Keratinocyte (primary cell): ENCODE data around the gene IL21R. TPM values are rescaled to one million over a fixed set of nuclear protein-coding genes. Genes with fewer than 3 reads are reported as not detected.

Source experiments
- DNase-seq: peaks from one replicate; pipeline ENCODE4 v3.0.0-alpha.2; 2011; ENCODE audit warnings: low read depth, missing footprints, low spot score
- FAIRE-seq: peaks from 2 replicates; lab custom pipeline; 2011; peaks lifted over from hg19 to GRCh38; lab: Jason Lieb, UNC
- H2AFZ ChIP-seq: 2 replicates; pipeline ENCODE4 v1.6.0; 2012; ENCODE audit warnings: low read length, control low read depth, inconsistent platforms; ENCODE audit not compliant: control insufficient read depth
- H3K27ac ChIP-seq: 2 replicates; pipeline ENCODE4 v1.5.1; 2011; ENCODE audit warnings: low read length; ENCODE audit not compliant: control insufficient read depth, insufficient read depth
- H3K27me3 ChIP-seq: 3 replicates; pipeline ENCODE4 v1.6.0; 2011; ENCODE audit warnings: low read length; ENCODE audit not compliant: control insufficient read depth, insufficient read depth; ENCODE audit errors: extremely low read depth
- H3K36me3 ChIP-seq, 2 experiments: 2 replicates in 1 of 2; 3 replicates in 1 of 2; pipeline ENCODE4 v1.5.1; 2011; ENCODE audit warnings: low read length in 2 of 2, mild to moderate bottlenecking in 1 of 2; ENCODE audit not compliant: control insufficient read depth in 2 of 2, insufficient read depth in 2 of 2; ENCODE audit errors: extremely low read depth in 1 of 2
- H3K4me1 ChIP-seq: 3 replicates; pipeline ENCODE4 v1.5.1; 2011; ENCODE audit warnings: low read length; ENCODE audit not compliant: control insufficient read depth, insufficient read depth; ENCODE audit errors: extremely low read depth
- H3K4me2 ChIP-seq: 3 replicates; pipeline ENCODE4 v1.6.0; 2011; ENCODE audit warnings: low read depth, low read length; ENCODE audit not compliant: control insufficient read depth, insufficient read depth; ENCODE audit errors: extremely low read depth
- H3K4me3 ChIP-seq, 3 experiments: fragments of 200-600 bp in 1 of 3; sonication (generic) in 1 of 3; 2 replicates in 2 of 3; 3 replicates in 1 of 3; pipeline ENCODE4 v1.5.1; 2011 to 2016; ENCODE audit warnings: low read length in 3 of 3, mild to moderate bottlenecking in 3 of 3, control low read depth in 2 of 3, inconsistent platforms in 1 of 3, low read depth in 1 of 3, mixed read lengths in 1 of 3, mixed run types in 1 of 3, moderate library complexity in 1 of 3; ENCODE audit not compliant: control insufficient read depth in 2 of 3, insufficient read depth in 2 of 3; ENCODE audit errors: extremely low read depth in 1 of 3
- H3K79me2 ChIP-seq: 2 replicates; pipeline ENCODE4 v1.6.0; 2012; ENCODE audit warnings: low read length; ENCODE audit not compliant: control insufficient read depth, insufficient read depth
- H3K9ac ChIP-seq: 3 replicates; pipeline ENCODE4 v1.6.0; 2011; ENCODE audit warnings: low read length; ENCODE audit not compliant: control insufficient read depth, insufficient read depth; ENCODE audit errors: extremely low read depth
- H3K9me1 ChIP-seq: 3 replicates; pipeline ENCODE4 v1.6.0; 2011; ENCODE audit warnings: low read length; ENCODE audit not compliant: control insufficient read depth, insufficient read depth; ENCODE audit errors: extremely low read depth
- H3K9me3 ChIP-seq: 2 replicates; pipeline ENCODE4 v1.5.1; 2012; ENCODE audit warnings: low read depth, low read length; ENCODE audit not compliant: control insufficient read depth
- H4K20me1 ChIP-seq: 3 replicates; pipeline ENCODE4 v1.6.0; 2011; ENCODE audit warnings: low read length; ENCODE audit not compliant: control insufficient read depth, insufficient read depth; ENCODE audit errors: extremely low read depth
- CTCF ChIP-seq, 3 experiments: IDR thresholded peaks in 1 of 3; conservative IDR thresholded peaks in 1 of 3; optimal IDR thresholded peaks in 1 of 3; 2 replicates in 2 of 3; 3 replicates in 1 of 3; pipeline versions ENCODE3 to v1.5.1; 2011; ENCODE audit warnings: low read length in 3 of 3, mild to moderate bottlenecking in 3 of 3, moderate library complexity in 2 of 3, control low read depth in 1 of 3, inconsistent platforms in 1 of 3; ENCODE audit not compliant: insufficient read depth in 2 of 3; ENCODE audit errors: extremely low read depth in 1 of 3
- EZH2 ChIP-seq: IDR thresholded peaks from one replicate; pipeline ENCODE4 v1.6.1; 2012; ENCODE audit warnings: inconsistent platforms, mild to moderate bottlenecking, low read length, moderate library complexity
- dilution Hi-C: fragments of 300-500 bp; cut with MboI; formaldehyde crosslinking; loops from one replicate; pipeline ENCODE4 v1.7.0; 2020; ENCODE audit warnings: low sequenced_read_pairs; ENCODE audit not compliant: extremely low pct_ligation_motif_present
- polyA plus RNA-seq, 5 experiments: library from polyadenylated mRNA; depleted of rRNA in 3 of 5; stranded (reverse) in 3 of 5; stranded (forward) in 1 of 5; unstranded in 1 of 5; fragments of >200 nt; gene quantifications; 1 replicate in 1 of 5; 2 replicates in 3 of 5; 3 replicates in 1 of 5; pipeline versions ENCODE4 v1.2.1 to v1.2.3, GENCODE V29; 2011 to 2012; ENCODE audit warnings: missing spikeins in 2 of 5, low read depth in 1 of 5, low replicate concordance in 1 of 5

Gene IL21R
- polyA plus RNA-seq, 1 donor (not counting 4 experiments of a cell fraction or from before 2014, with no cell fraction given), result 0.12 TPM

GRCh38 chr16:27384425-27384824, 17.5 kb upstream of the IL21R start:
- H3K4me2 ChIP-seq, result no peak overlapping the region
- no peaks in the 10 kb centered on the region for H3K36me3 ChIP-seq
- no peak overlapping the region for H3K27ac ChIP-seq
- no peaks in the 10 kb centered on the region for H3K27me3 ChIP-seq
- H3K9me1 ChIP-seq, result no peaks in the 10 kb centered on the region
- no peaks in the 10 kb centered on the region for H3K4me1 ChIP-seq
- no peak overlapping the region for H3K4me3 ChIP-seq
- DNase-seq (no peak), FAIRE-seq (no peak)
- no peaks in the 10 kb centered on the region for H3K79me2 ChIP-seq
- no peaks in the 10 kb centered on the region for H3K9me3 ChIP-seq
- TF ChIP-seq EZH2 (no peak), CTCF (optimal IDR thresholded peaks at IDR 0.05 in 1 of 3, IDR thresholded peaks at IDR 0.05 in 1 of 3, conservative IDR thresholded peaks at IDR 0.05 in 1 of 3; ENCODE audit: extremely low read depth in 1 of 3, insufficient read depth in 2 of 3, low read length in 3 of 3) (no peak)
- H2AFZ ChIP-seq, result no peak overlapping the region
- dilution Hi-C loops, result no loop called here
- H3K9ac ChIP-seq, result no peak overlapping the region
- H4K20me1 ChIP-seq, result no peaks in the 10 kb centered on the region

GRCh38 chr16:27385398-27385797, 16.6 kb upstream of the IL21R start:
- Histone ChIP-seq H3K9me1 (no peaks in the 10 kb centered on the region), H2AFZ (no peak overlapping the region), H3K9ac (no peak overlapping the region), H3K9me3 (no peaks in the 10 kb centered on the region), H3K27ac (no peak overlapping the region), H4K20me1 (no peaks in the 10 kb centered on the region), H3K36me3 (no peaks in the 10 kb centered on the region), H3K4me1 (no peaks in the 10 kb centered on the region), H3K4me2 (no peak overlapping the region), H3K27me3 (no peaks in the 10 kb centered on the region), H3K4me3 (no peak overlapping the region), H3K79me2 (no peaks in the 10 kb centered on the region)
- no peak for TF ChIP-seq CTCF (optimal IDR thresholded peaks at IDR 0.05 in 1 of 3, IDR thresholded peaks at IDR 0.05 in 1 of 3, conservative IDR thresholded peaks at IDR 0.05 in 1 of 3; ENCODE audit: extremely low read depth in 1 of 3, insufficient read depth in 2 of 3, low read length in 3 of 3)
- TF ChIP-seq EZH2, result no peak
- DNase-seq (no peak), FAIRE-seq (no peak)
- dilution Hi-C loops, result no loop called here
